ENCODE data around the gene ATF6.

DNA sequence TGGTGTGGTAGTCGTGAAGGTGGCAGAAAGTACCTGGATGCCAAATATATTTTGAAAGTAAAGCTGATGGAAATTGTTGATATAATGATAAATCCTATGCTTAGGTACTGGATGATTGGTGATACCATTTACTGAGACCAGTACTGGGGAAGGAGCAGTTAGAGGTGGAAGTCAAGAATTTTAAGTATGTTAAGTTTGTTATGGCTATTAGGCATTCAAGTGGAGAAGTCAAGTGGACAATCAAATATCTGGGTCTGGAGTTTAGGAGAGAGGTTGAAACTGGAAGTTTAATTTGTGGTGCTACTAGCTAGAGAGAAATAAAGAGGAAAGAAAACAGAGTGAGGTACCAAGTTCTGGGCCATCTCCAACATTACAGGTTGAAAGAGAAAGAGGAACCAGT, 89.1 kb downstream of the ATF6 start:
- TF ChIP-seq CTCF (conservative IDR thresholded peaks at IDR 0.05; ENCODE audit: low read length) = no peak
- TF ChIP-seq EZH2phosphoT487 (IDR thresholded peaks at IDR 0.05; ENCODE audit: borderline replicate concordance, low read depth, low read length) = no peak
